ENCODE measurements around the gene ARRDC1.

ARRDC1 gene

GRCh38 chr9:137640862-137641261 is 35.4 kb downstream of the ARRDC1 start:
- no peak for DNase-seq

DNA sequence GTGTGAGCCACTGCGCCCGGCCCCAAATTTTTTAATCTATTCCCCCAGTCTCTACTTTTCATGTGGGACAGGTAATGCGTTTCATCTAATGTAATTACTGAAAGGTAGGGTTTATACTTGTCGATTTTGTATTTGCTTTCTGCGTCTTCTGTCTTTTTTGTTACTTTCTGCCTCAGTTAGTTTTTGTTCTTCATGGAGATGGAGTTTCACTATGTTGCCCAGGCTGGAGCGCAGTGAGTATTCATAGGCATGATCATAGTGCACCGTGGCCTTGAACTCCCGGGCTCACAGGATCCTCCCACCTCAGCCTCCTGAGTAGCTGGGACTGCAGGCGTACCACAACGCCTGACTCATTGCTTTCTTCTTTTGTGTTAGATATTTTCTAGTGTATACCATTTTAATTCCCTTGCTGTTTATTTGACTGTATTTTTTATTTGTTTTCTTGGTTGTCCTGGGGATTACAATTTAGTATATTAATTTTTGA is 36.7 kb downstream of the ARRDC1 start:
- DNase-seq = no peak

- DNase-seq = no peak
Observed at GRCh38 chr9:137642892-137643291, 37.4 kb downstream of the ARRDC1 start.

DNA sequence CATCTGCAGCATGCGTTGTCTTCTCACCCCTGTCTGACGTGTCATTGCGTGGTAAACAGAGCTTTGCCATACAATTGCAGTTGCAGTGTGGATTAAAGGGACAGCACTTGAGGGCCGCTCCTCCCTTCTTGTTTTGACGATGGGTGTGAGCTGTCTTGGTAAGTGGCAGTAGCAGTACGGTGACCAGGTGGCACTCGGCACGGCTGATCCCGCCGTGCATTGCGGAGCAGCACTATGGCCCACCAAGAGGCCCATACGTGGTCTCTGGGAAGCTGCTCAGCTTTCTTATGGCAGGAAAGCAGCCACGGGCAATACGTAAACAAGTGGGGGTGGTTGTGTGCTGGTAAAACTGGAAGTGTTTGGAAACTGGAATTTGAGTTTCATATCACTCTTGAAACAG is 38.4 kb downstream of the ARRDC1 start:
- no peak for DNase-seq

DNA sequence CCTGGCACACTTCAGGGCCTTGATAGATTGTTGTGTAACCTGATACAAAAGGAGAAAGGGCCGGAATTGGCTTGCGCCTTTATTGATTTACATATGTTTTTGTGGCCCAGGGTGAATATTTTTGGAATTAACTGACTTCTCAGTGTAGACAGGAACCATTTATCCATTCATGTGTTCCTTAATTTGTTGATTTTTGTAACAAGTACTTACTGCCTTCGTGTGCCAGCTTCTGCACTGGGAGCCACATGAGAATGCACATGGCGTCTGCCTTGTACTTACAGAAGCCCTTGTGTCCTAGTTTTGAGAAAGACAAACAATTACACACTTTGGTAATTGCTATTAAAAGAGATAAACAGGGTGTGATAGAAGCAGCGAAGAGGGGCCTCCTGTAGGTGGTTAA is 39.7 kb downstream of the ARRDC1 start:
- DNase-seq = no peak

GRCh38 chr9:137646341-137646740 is 40.9 kb downstream of the ARRDC1 start:
- no peak for DNase-seq

DNA sequence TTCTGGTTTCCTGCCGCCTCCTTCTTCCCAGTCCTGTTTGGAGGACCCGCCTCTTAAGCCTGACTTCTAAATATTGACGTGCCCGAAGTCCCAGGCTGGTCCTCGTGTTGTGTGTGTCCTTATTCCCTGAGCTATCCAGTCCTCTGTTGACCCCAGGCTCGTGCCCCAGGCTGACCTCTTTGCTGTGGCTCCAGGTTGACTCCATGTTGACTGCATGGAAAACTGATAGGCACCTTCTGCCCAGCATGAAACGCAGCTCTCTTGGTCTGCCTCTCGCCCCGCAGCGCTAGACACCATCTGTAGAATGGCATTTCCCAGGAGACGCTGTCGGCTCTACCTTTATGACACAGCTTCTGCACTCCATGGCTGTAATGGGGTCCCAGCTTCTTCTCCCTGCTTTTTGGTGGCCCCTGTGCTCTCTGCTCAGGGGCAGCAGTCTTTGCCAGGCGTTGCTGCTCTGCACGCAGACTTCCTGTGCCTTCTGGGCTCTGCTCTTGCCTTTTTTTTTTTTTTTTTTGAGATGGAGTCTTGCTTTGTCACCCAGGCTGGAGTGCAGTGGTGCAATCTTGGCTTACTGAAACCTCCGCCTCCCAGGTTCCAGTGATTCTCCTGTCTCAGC is 41.7 kb downstream of the ARRDC1 start:
- no peak for DNase-seq

DNA sequence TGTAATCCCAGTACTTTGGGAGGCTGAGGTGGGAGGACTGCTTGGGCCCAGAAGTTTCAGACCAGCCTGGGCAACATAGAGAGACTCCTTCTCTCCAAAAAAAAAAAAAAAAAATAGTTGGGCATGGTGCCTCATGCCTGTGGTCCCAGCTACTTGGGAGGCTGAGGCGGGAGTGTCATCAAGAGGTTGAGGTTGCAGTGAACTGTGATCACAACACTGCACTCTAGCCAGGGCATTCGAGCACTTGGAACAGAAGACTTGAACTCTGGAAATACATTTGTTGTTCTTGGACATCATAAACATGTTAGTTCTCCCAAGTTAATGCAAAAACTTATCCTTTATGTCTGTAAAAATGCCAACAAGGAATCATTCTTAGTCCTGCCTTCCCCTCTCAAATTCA is 42.9 kb downstream of the ARRDC1 start:
- no peak for DNase-seq

DNA sequence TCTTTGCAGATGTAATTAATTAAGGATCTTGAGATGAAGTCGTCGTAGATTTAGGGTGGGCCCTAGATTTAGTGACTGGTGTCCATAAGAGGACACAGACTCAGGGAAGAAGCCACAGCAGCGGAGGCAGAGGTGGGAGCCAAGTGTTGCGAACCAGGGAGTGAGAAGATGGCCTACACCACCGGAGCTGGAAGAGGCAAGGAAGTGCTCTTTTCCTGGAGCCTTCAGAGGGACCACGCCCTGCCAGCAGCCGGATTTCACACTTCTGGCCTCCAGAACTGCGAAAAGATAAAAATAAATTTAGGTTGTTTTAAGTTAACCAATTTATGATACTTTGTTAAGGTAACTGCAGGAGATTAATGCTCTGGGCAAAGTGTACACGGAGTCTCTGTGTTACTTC is 44.1 kb downstream of the ARRDC1 start:
- DNase-seq = no peak

- no peak for DNase-seq
Observed at GRCh38 chr9:137650259-137650658, 44.8 kb downstream of the ARRDC1 start.

GRCh38 chr9:137650779-137651178 is 45.3 kb downstream of the ARRDC1 start:
- no peak for DNase-seq

- DNase-seq = no peak
Observed at GRCh38 chr9:137656416-137656815, 50.9 kb downstream of the ARRDC1 start.

- DNase-seq = no peak
Observed at GRCh38 chr9:137657606-137658005, 52.1 kb downstream of the ARRDC1 start.

- no peak for DNase-seq
Observed at GRCh38 chr9:137658781-137659180, 53.3 kb downstream of the ARRDC1 start.

DNA sequence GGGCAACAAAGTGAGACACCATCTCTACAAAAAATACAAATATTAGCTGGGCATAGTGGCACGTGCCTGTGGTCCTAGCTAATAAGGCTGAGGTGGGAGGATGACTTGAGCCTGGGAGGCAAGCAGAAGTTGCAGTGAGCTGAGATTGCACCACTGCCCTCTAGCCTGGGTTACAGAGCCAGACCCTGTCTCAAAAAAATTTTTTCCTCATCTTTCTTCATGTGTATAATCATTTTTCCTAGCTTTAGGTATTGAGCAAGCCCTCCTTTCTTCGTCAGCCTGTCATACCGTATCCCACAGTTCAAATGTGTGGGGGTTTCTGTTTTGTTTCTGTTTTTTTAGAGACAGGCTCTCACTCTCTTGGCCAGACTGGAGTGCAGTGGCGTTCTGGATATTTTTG is 54.7 kb downstream of the ARRDC1 start:
- DNase-seq = no peak

- no peak for DNase-seq
Observed at GRCh38 chr9:137663584-137663983, 58.1 kb downstream of the ARRDC1 start.

DNA sequence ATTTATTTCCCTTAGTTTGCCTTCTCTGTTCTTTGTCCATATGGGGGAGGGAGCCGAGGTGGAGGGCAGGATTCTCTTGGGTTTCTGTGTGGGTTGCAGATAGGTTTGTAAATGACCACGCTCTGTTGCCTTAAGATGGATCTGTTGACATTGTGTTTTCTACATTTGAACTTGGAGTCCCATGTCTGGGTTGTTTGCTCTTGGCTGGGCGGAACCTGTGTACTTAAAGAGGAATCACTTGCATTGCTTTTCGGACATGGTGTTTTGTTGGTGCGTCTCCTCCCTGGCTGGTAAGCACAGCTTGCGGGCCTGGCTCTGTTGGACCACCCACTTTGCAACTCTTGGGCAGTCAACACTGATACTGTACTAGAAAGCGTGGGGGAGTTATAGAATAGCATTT is 59.2 kb downstream of the ARRDC1 start:
- no peak for DNase-seq
